ENCODE results near the gene KIF19.

The KIF19 gene

GRCh38 chr17:74307984-74308773 is 17.8 kb upstream of the KIF19 start:
- DNase-seq = no peak

GRCh38 chr17:74309902-74310301 is 16.1 kb upstream of the KIF19 start:
- DNase-seq = no peak

GRCh38 chr17:74314877-74315276 is 11.1 kb upstream of the KIF19 start:
- no peak for DNase-seq

- DNase-seq = no peak
Measured at GRCh38 chr17:74316220-74316619, 9.8 kb upstream of the KIF19 start.

GRCh38 chr17:74317071-74317470 is 9.0 kb upstream of the KIF19 start:
- no peak for DNase-seq

GRCh38 chr17:74318391-74318790 is 7.6 kb upstream of the KIF19 start:
- DNase-seq = no peak

- DNase-seq = no peak
Measured at GRCh38 chr17:74324521-74324920, 1.5 kb upstream of the KIF19 start.

GRCh38 chr17:74325376-74325742 is 667 bp upstream of the KIF19 start:
- no peak for DNase-seq

GRCh38 chr17:74326506-74326905 is 480 bp downstream of the KIF19 start:
- no peak for DNase-seq

GRCh38 chr17:74328487-74328886 is 2.5 kb downstream of the KIF19 start:
- no peak for DNase-seq

GRCh38 chr17:74329378-74329777 is 3.4 kb downstream of the KIF19 start:
- DNase-seq = no peak

GRCh38 chr17:74330446-74330845 is 4.4 kb downstream of the KIF19 start:
- no peak for DNase-seq

- DNase-seq = no peak
Measured at GRCh38 chr17:74332017-74332650, 6.1 kb downstream of the KIF19 start.

GRCh38 chr17:74332763-74333283 is 6.8 kb downstream of the KIF19 start:
- DNase-seq = no peak

- no peak for DNase-seq
Measured at GRCh38 chr17:74334393-74335039, 8.5 kb downstream of the KIF19 start.

- DNase-seq = no peak
Measured at GRCh38 chr17:74335529-74336062, 9.6 kb downstream of the KIF19 start.

- DNase-seq = no peak
Measured at GRCh38 chr17:74336307-74336706, 10.3 kb downstream of the KIF19 start.

GRCh38 chr17:74337834-74338500 is 11.9 kb downstream of the KIF19 start:
- no peak for DNase-seq

- DNase-seq = no peak
Measured at GRCh38 chr17:74339537-74340195, 13.6 kb downstream of the KIF19 start.

- no peak for DNase-seq
Measured at GRCh38 chr17:74340470-74341023, 14.5 kb downstream of the KIF19 start.

- DNase-seq = no peak
Measured at GRCh38 chr17:74342224-74342623, 16.2 kb downstream of the KIF19 start.

GRCh38 chr17:74343121-74343520 is 17.1 kb downstream of the KIF19 start:
- no peak for DNase-seq

All from 8988T (cell line).